ENCODE measurements around the gene DDX46. TPM values are rescaled to one million over a fixed set of nuclear protein-coding genes. Genes with fewer than 3 reads are reported as not detected.
A peak's percentile ranks its signal among the peaks of the same experiment; 100 is the strongest.
"Not testable (repeated sequence)": the region's sequence is repeated elsewhere in the genome, so short reads cannot be mapped to it uniquely, and the experiment has no call there.

DDX46 gene
- total RNA-seq, 1 donor from 2014 or later, result 38.5 TPM

DNA sequence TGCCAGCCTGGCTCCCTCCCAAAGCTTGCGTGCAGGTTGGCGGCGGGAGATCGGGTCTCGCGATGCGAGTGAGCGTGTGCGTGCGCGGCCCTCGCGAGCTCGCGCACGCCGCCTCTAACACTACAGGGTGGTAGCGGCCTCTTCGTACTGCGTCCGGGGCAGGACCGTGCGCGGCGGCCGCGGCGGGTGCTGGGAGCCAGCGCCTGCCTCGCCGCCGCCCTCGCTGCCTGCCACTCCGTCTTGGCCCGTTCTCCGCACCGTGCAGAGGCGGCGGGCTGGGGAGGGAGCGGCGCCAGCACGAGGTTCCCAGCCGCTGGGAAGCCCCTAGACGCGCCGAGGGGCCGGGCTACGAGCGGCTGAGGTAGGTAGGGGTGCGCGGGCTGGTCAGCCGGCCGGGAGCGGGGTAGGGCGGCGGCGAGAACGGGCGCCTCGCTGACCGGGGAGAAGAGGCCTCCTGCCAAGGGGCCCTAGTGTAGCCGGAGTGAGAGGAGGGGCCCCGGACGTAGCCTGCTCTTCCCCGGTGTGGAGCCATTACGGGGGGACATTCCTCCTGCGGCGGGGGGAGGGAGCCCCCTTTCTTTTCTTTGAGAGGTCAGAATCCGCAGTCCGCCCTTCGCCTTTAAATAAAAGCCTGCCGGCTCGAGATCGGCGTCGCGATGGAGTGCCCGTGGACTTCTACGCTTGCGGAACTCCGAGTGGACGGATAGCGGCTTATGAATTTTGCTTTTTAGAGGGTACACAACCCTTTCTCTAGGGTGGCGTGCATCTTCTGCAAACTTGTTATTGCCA is 87.5 kb downstream of the DDX46 start, which contains the start of gene C5orf24:
Gene C5orf24, plus strand, starts transcription at position 117 of the 789 bp plus-strand sequence. CDS start 8,933 bp downstream, outside the sequence.
- peak; percentile 90 for DNase-seq

DNA sequence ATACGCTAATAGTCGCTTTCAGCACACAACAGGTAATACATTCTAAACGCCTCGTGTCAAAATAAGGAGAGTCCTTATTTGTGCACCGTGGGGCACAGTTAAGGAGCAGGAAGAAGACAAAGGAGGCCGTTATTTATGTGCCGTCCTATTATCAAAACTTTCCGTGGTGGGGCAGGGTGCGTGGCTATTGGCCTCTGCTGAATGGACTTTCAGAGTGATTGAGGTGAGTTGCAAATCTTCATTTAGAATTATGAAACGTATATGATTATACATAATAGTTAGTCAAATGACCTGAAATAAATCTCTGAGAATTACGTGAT is 88.0 kb downstream of the DDX46 start:
- no peak for DNase-seq

DNA sequence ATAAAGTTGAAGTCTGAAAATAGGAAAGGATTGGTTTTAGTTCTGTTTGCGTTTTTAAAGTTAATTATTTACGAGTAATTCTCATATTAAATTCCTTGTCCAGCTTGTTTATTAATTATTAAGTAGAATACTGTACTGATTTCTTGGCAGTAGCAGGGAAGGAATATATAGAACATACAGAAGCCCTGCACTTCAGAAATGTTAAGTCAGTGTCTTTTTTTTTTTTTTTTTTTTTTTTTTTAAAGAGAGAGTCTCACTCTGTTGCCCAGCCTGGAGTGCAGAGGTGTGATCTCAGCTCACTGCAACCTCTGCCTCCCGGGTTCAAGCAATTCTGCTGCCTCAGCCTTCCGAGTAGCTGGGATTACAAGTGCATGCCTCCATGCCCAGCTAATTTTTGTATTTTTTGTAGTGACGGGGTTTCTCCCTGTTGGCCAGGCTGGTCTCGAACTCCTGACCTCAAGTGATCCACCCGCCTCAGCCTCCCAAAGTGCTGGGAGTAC is 90.9 kb downstream of the DDX46 start:
- DNase-seq, result not testable (repeated sequence)

DNA sequence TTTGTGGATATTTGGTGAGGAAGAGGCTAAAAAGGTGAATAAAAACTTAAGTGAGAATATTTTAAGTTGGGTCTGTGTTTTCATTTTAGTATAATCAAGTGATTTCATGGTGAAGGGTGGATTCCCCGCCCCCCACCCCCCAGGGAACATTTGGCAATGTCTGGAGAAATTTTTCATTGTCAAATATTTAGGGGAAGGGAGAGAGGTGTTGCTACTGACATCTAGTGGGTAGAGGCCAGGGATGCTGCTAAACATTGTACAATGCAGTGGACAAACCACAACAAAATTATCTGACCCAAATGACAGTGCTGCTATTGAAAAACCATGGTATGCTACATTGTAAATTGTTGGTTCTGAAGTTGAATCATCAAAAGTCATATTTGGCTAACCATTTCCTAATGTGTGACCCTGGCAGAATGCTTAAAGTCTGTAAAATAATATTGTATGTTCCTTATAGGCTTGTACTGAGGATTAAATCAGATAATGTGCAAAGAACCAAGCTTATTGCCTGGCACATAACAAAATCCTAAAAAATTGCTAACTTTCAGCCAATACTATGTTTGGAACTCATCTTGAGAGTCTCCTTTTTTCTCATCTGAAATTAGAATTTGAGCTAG is 92.8 kb downstream of the DDX46 start:
- no peak for DNase-seq

DNA sequence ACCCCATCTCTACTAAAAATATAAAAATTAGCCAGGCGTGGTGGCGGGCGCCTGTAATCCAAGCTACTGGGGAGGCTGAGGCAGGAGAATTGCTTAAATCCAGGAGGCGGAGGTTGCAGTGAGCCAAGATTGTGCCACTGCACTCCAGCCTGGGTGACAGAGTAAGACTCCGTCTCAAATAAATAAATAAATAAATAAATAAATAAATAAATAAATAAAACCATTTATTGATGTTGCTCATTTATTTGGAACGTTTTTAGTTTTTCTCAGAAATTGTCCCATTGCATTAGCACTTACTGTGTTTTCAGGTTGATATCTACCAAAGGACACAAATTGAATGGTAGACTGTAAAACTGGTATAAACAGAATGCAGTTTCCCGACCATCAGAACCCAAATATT is 97.9 kb downstream of the DDX46 start:
- not testable (repeated sequence) for DNase-seq

DNA sequence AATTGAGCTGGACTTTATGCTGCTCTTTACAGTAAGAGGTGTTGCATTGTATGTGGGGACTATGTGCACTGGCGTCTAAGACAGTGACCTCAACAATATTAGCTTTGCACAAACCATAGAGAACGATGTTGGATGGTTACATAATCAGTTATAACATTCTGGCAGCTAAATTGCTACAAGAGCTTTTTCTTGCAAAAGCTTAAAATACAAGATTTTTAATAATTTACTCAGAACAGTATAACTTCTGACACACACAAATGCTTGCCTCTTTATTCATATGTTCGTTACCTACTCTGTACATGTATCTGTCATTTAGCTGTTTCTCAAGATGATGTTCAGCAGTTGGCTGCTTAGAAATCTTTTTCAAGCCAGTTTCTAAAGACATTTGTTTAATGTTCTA is 98.8 kb downstream of the DDX46 start:
- no peak for DNase-seq

DNA sequence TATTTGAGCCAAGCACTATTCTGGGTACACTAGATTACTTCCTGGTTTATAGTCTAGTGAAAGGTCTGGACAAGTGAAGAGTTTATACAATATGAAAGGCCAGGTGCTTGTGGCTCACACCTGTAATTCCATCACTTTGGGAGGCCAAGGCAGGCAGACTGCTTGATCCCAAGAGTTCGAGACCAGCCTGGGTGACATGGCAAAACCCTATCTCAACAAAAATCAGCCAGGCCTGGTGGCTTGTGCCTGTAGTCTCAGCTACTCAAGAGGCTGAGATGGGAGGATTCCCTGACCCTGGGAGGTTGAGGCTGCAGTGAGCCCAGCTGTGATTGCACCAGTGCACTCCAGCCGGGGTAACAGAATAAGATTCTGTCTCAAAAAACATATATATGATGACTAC is 106.1 kb downstream of the DDX46 start:
- DNase-seq, result no peak

DNA sequence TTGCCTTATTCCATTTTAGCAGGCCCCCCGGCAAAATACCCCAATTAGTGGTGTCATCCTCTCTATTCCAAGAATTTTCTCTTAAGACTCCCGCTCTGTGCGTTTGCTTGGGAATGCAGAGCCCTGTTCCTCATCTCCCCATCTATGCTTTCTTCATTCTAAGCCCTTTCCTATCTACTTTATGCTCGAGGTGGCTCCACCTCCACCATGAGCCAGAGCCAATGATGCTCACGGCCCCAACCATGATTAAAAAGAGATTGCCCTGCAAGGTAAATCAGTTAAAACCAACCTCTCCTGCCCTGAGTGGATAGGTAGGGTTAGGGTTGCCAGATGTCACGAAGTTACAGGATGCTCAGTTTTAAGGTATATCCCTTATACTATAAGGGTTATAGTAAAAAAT is 114.9 kb downstream of the DDX46 start:
- DNase-seq, result no peak

DNA sequence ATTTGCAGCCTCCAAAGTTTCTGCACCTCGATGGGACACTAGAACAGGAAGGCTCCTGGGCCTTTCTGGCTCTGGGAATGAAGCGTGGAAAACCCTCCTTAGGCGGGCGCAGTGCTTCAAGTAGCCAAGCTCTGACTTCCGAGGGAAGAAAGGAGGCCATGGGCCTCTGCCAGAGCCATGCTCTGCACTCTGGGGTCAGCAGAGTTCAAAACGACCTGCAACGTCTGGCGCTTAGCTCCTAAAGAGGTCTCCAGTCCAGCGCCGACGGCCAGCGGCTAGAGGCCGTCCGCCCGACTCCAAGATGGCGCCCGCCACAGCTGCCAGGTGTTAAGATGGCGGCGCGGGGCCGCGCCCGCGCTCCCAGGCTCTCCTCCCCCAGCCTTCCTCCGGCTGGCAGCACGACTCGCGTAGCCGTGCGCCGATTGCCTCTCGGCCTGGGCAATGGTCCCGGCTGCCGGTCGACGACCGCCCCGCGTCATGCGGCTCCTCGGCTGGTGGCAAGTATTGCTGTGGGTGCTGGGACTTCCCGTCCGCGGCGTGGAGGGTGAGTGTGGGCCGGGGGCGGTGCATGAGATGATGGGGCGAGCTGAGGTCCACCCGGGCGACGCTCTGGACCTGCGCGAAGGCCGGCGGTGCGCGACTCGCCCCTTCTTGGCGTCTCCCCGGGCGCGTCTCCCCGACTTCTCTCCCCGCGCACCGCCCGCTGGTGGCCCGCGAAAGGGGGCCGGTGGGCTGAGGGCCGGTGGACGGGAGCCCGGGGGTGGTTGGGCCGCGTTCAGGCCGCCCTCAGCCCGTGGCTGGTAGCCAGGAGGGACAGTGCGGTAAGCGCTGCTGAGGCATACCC is 115.6 kb downstream of the DDX46 start, which contains the start of gene TXNDC15:
Gene TXNDC15, plus strand, starts transcription at position 385 of the 844 bp plus-strand sequence. Its CDS starts 57 bp downstream, at position 442.
- DNase-seq, result peak; percentile 77

DNA sequence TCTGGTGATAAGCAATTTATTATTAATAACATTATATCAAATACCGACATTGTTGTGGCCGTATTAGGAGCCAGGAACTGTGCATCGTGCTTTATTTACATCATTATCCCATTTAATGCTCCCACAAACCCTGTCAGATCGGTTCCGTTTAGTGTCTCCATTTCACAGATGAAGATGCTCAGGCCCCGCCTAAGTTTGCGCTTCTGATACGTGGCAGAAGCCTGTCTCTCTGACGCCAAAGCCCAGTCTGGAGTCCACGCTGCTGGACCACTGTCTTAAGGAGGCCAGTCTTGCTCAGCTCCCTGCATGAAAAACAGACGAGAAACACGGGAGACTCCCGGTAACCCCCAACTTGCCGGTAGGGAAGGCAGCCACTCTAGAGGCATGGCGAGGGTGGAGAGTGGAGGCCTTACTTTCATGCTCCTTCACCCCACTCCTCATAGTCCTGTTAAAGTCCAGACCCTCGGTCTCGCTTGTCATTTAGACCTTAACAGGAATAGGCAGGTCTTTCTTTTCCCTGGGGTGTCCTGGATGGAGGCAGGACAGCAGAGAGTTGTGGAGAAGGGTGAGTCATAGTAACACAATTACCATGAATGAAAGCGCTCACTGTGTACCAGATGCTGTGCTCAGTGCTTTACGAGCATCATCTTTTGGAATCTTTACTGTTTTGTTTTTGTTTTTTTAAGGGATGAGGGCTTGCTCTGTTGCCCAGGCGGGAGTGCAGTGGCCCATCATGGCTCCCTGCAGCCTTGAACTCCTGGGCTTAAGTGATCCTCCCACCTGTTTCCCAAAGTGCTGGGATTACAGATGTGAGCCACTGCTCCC is 116.5 kb downstream of the DDX46 start:
- DNase-seq, result peak; percentile 72

DNA sequence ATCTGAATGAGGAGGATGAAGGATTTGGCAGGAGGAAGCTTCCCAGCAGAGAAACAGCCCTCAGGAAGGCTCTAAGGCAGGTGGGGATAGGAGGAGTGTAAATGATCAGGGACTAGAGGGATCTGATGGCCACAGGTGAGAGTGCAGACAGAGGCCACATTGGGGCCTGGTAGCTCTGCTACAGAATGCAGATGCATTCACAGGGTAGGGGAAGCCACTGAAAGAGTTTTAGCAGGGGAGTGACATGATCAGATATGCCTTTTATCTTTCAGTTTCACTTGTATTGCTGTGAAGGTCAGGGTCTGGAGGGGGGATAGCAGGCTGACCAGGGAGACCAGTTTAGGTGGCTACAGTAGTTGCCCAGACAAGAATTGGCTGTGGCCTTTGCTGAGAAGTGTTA is 118.6 kb downstream of the DDX46 start:
- DNase-seq, result no peak

DNA sequence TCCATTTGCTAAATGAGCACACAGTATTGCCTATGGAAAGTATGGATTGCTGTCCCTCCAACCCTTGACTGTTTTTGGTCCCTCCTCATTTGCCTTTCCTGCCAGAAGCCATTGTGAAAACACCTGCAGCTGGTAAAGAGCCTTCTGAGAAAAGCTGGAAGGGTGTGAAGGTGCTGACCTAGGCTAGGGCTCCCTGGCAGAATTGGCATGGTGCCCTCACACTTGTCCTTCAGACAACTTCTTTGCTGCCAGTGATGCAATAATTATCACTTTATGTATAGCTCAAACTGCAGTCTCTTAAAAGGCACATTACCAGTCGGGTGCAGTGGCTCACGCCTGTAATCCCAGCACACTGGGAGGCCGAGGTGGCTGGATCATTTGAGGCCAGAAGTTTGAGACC is 119.8 kb downstream of the DDX46 start:
- no peak for DNase-seq

DNA sequence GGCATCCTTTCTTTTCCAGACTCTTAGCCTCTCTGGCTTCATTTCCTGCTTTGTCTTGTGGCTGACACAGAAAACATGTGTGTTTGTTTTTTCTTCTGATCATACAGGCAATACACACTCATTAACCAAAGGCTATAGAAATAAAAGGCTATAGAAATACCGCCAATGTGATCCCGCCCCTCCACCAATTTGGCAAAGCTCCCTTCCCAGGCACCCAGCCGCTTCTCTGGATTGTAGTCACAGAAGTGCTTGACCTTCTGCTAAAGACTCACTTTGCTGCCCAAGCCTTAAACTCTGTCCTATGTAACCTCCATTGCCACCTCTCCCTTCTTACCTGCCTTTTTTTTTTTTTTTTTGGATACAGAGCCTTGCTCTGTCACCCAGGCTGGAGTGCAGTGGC is 120.9 kb downstream of the DDX46 start:
- no peak for DNase-seq

Small RNA genes within 50 kb of the gene (small RNA-seq; reads per million reads assigned to genes)
- not detected for gene RNU6-757P

Other genes starting within 250 kb of the DDX46 start
- 3.7 TPM for gene JADE2, start 233.1 kb upstream of the DDX46 start, total RNA-seq
- 34.9 TPM for gene SAR1B, start 126.0 kb upstream of the DDX46 start, total RNA-seq
- 22.9 TPM for gene SEC24A, start 110.0 kb upstream of the DDX46 start, total RNA-seq
- 85.9 TPM for gene CAMLG, start 20.2 kb upstream of the DDX46 start, total RNA-seq
- gene C5orf24, start 87.2 kb downstream of the DDX46 start, total RNA-seq, result 105 TPM
- gene TXNDC15, start 115.6 kb downstream of the DDX46 start, total RNA-seq, result 112 TPM
- 7.0 TPM for gene PCBD2, start 146.4 kb downstream of the DDX46 start, total RNA-seq
- gene CATSPER3, start 209.1 kb downstream of the DDX46 start, total RNA-seq, result 1.2 TPM

Measured in occipital lobe (tissue), 3 donors.